Keratinocyte (primary cell): ENCODE results near the gene SPON1. TPM values are rescaled to one million over a fixed set of nuclear protein-coding genes. Genes with fewer than 3 reads are reported as not detected.

ENCODE experiments used
- DNase-seq: peaks from one replicate; pipeline ENCODE4 v3.0.0-alpha.2; 2011; ENCODE audit warnings: low read depth, missing footprints, low spot score
- FAIRE-seq: peaks from 2 replicates; lab custom pipeline; 2011; peaks lifted over from hg19 to GRCh38; lab: Jason Lieb, UNC
- H2AFZ ChIP-seq: 2 replicates; pipeline ENCODE4 v1.6.0; 2012; ENCODE audit warnings: low read length, control low read depth, inconsistent platforms; ENCODE audit not compliant: control insufficient read depth
- H3K27ac ChIP-seq: 2 replicates; pipeline ENCODE4 v1.5.1; 2011; ENCODE audit warnings: low read length; ENCODE audit not compliant: control insufficient read depth, insufficient read depth
- H3K27me3 ChIP-seq: 3 replicates; pipeline ENCODE4 v1.6.0; 2011; ENCODE audit warnings: low read length; ENCODE audit not compliant: control insufficient read depth, insufficient read depth; ENCODE audit errors: extremely low read depth
- H3K36me3 ChIP-seq, 2 experiments: 2 replicates in 1 of 2; 3 replicates in 1 of 2; pipeline ENCODE4 v1.5.1; 2011; ENCODE audit warnings: low read length in 2 of 2, mild to moderate bottlenecking in 1 of 2; ENCODE audit not compliant: control insufficient read depth in 2 of 2, insufficient read depth in 2 of 2; ENCODE audit errors: extremely low read depth in 1 of 2
- H3K4me1 ChIP-seq: 3 replicates; pipeline ENCODE4 v1.5.1; 2011; ENCODE audit warnings: low read length; ENCODE audit not compliant: control insufficient read depth, insufficient read depth; ENCODE audit errors: extremely low read depth
- H3K4me2 ChIP-seq: 3 replicates; pipeline ENCODE4 v1.6.0; 2011; ENCODE audit warnings: low read depth, low read length; ENCODE audit not compliant: control insufficient read depth, insufficient read depth; ENCODE audit errors: extremely low read depth
- H3K4me3 ChIP-seq, 3 experiments: fragments of 200-600 bp in 1 of 3; sonication (generic) in 1 of 3; 2 replicates in 2 of 3; 3 replicates in 1 of 3; pipeline ENCODE4 v1.5.1; 2011 to 2016; ENCODE audit warnings: low read length in 3 of 3, mild to moderate bottlenecking in 3 of 3, control low read depth in 2 of 3, inconsistent platforms in 1 of 3, low read depth in 1 of 3, mixed read lengths in 1 of 3, mixed run types in 1 of 3, moderate library complexity in 1 of 3; ENCODE audit not compliant: control insufficient read depth in 2 of 3, insufficient read depth in 2 of 3; ENCODE audit errors: extremely low read depth in 1 of 3
- H3K79me2 ChIP-seq: 2 replicates; pipeline ENCODE4 v1.6.0; 2012; ENCODE audit warnings: low read length; ENCODE audit not compliant: control insufficient read depth, insufficient read depth
- H3K9ac ChIP-seq: 3 replicates; pipeline ENCODE4 v1.6.0; 2011; ENCODE audit warnings: low read length; ENCODE audit not compliant: control insufficient read depth, insufficient read depth; ENCODE audit errors: extremely low read depth
- H3K9me1 ChIP-seq: 3 replicates; pipeline ENCODE4 v1.6.0; 2011; ENCODE audit warnings: low read length; ENCODE audit not compliant: control insufficient read depth, insufficient read depth; ENCODE audit errors: extremely low read depth
- H3K9me3 ChIP-seq: 2 replicates; pipeline ENCODE4 v1.5.1; 2012; ENCODE audit warnings: low read depth, low read length; ENCODE audit not compliant: control insufficient read depth
- H4K20me1 ChIP-seq: 3 replicates; pipeline ENCODE4 v1.6.0; 2011; ENCODE audit warnings: low read length; ENCODE audit not compliant: control insufficient read depth, insufficient read depth; ENCODE audit errors: extremely low read depth
- CTCF ChIP-seq, 3 experiments: IDR thresholded peaks in 1 of 3; conservative IDR thresholded peaks in 1 of 3; optimal IDR thresholded peaks in 1 of 3; 2 replicates in 2 of 3; 3 replicates in 1 of 3; pipeline versions ENCODE3 to v1.5.1; 2011; ENCODE audit warnings: low read length in 3 of 3, mild to moderate bottlenecking in 3 of 3, moderate library complexity in 2 of 3, control low read depth in 1 of 3, inconsistent platforms in 1 of 3; ENCODE audit not compliant: insufficient read depth in 2 of 3; ENCODE audit errors: extremely low read depth in 1 of 3
- EZH2 ChIP-seq: IDR thresholded peaks from one replicate; pipeline ENCODE4 v1.6.1; 2012; ENCODE audit warnings: inconsistent platforms, mild to moderate bottlenecking, low read length, moderate library complexity
- dilution Hi-C: fragments of 300-500 bp; cut with MboI; formaldehyde crosslinking; loops from one replicate; pipeline ENCODE4 v1.7.0; 2020; ENCODE audit warnings: low sequenced_read_pairs; ENCODE audit not compliant: extremely low pct_ligation_motif_present
- polyA plus RNA-seq, 5 experiments: library from polyadenylated mRNA; depleted of rRNA in 3 of 5; stranded (reverse) in 3 of 5; stranded (forward) in 1 of 5; unstranded in 1 of 5; fragments of >200 nt; gene quantifications; 1 replicate in 1 of 5; 2 replicates in 3 of 5; 3 replicates in 1 of 5; pipeline versions ENCODE4 v1.2.1 to v1.2.3, GENCODE V29; 2011 to 2012; ENCODE audit warnings: missing spikeins in 2 of 5, low read depth in 1 of 5, low replicate concordance in 1 of 5

Gene SPON1
- polyA plus RNA-seq, 1 donor (not counting 4 experiments of a cell fraction or from before 2014, with no cell fraction given), result not detected

- Histone ChIP-seq H3K4me2 (no peak overlapping the region), H3K36me3 (no peaks in the 10 kb centered on the region), H3K9me3 (no peaks in the 10 kb centered on the region), H3K79me2 (no peaks in the 10 kb centered on the region), H3K4me1 (no peaks in the 10 kb centered on the region), H3K9me1 (no peaks in the 10 kb centered on the region), H3K27me3 (peaks cover 80% of the 10 kb centered on the region), H3K27ac (no peak overlapping the region), H3K9ac (no peak overlapping the region), H2AFZ (no peak overlapping the region), H4K20me1 (no peaks in the 10 kb centered on the region), H3K4me3 (no peak overlapping the region)
- no peak for DNase-seq
- TF ChIP-seq CTCF (optimal IDR thresholded peaks at IDR 0.05 in 1 of 3, IDR thresholded peaks at IDR 0.05 in 1 of 3, conservative IDR thresholded peaks at IDR 0.05 in 1 of 3; ENCODE audit: extremely low read depth in 1 of 3, insufficient read depth in 2 of 3, low read length in 3 of 3) (no peak), EZH2 (no peak)
- dilution Hi-C loops, result loop anchor here (25.0 kb wide), 2 partner anchors 197 to 278 kb away; no protein-coding TSS in a partner anchor
- FAIRE-seq, result no peak
Observed at GRCh38 chr11:13958641-13959400, 3.7 kb upstream of the SPON1 start.

GRCh38 chr11:13962198-13962561, 343 bp upstream of the SPON1 start:
- Histone ChIP-seq H3K79me2 (no peaks in the 10 kb centered on the region), H3K9ac (no peak overlapping the region), H3K27ac (no peak overlapping the region), H3K27me3 (peaks cover 84% of the 10 kb centered on the region), H3K36me3 (no peaks in the 10 kb centered on the region), H3K9me3 (no peaks in the 10 kb centered on the region), H2AFZ (no peak overlapping the region), H4K20me1 (no peaks in the 10 kb centered on the region), H3K4me1 (no peaks in the 10 kb centered on the region), H3K4me3 (no peak overlapping the region), H3K4me2 (peak overlapping the region; percentile 43), H3K9me1 (no peaks in the 10 kb centered on the region)
- TF ChIP-seq CTCF (optimal IDR thresholded peaks at IDR 0.05 in 1 of 3, IDR thresholded peaks at IDR 0.05 in 1 of 3, conservative IDR thresholded peaks at IDR 0.05 in 1 of 3; ENCODE audit: extremely low read depth in 1 of 3, insufficient read depth in 2 of 3, low read length in 3 of 3) (no peak), EZH2 (no peak)
- no peak for FAIRE-seq
- no peak for DNase-seq
- dilution Hi-C loops, result loop anchor here (25.0 kb wide), 2 partner anchors 200 to 275 kb away; no protein-coding TSS in a partner anchor
